ENCODE measurements around the gene PTK6.

Gene PTK6

GRCh38 chr20:63534427-63534830, 2.7 kb downstream of the PTK6 start:
- Histone ChIP-seq H3K9me3 (ENCODE audit: low read length) (no peaks in the 10 kb centered on the region), H3K9me2 (ENCODE audit: low read depth, low read length) (no peaks in the 10 kb centered on the region), H2AFZ (ENCODE audit: low read length) (no peak overlapping the region), H3K9ac (ENCODE audit: low read length) (no peak overlapping the region), H3K27me3 (ENCODE audit: insufficient read depth, low read length) (peaks cover 12% of the 10 kb centered on the region; the same call in 1 of the 2 replicates), H3F3A (ENCODE audit: insufficient read depth, low read length) (no peaks in the 10 kb centered on the region), H3K4me3 (ENCODE audit: low read depth, low read length, poor library complexity, severe bottlenecking) (no peak overlapping the region), H3K36me3 (ENCODE audit: insufficient read depth, low read length) (no peaks in the 10 kb centered on the region), H3K27ac (ENCODE audit: low read depth, low read length, poor library complexity, severe bottlenecking) (no peak overlapping the region), H4K20me1 (ENCODE audit: insufficient read depth, low read length) (no peaks in the 10 kb centered on the region), H3K4me1 (ENCODE audit: insufficient read depth, low read length, severe bottlenecking) (peaks cover 17% of the 10 kb centered on the region), H3K79me2 (ENCODE audit: insufficient read depth, low read length) (no peaks in the 10 kb centered on the region), H3K4me2 (ENCODE audit: low read length) (no peak overlapping the region)
- TF ChIP-seq CTCF (IDR thresholded peaks at IDR 0.05; ENCODE audit: low read length) (no peak), EZH2 (IDR thresholded peaks at IDR 0.05; ENCODE audit: borderline replicate concordance, low read length) (no peak)

- Histone ChIP-seq H3F3A (ENCODE audit: insufficient read depth, low read length) (no peaks in the 10 kb centered on the region), H3K9ac (ENCODE audit: low read length) (no peak overlapping the region), H3K79me2 (ENCODE audit: insufficient read depth, low read length) (no peaks in the 10 kb centered on the region), H3K27ac (ENCODE audit: low read depth, low read length, poor library complexity, severe bottlenecking) (no peak overlapping the region), H3K4me2 (ENCODE audit: low read length) (no peak overlapping the region), H3K36me3 (ENCODE audit: insufficient read depth, low read length) (no peaks in the 10 kb centered on the region), H2AFZ (ENCODE audit: low read length) (no peak overlapping the region), H3K4me3 (ENCODE audit: low read depth, low read length, poor library complexity, severe bottlenecking) (no peak overlapping the region), H3K4me1 (ENCODE audit: insufficient read depth, low read length, severe bottlenecking) (peaks cover 17% of the 10 kb centered on the region), H3K9me3 (ENCODE audit: low read length) (no peaks in the 10 kb centered on the region), H3K27me3 (ENCODE audit: insufficient read depth, low read length) (peaks cover 12% of the 10 kb centered on the region; the same call in 1 of the 2 replicates), H3K9me2 (ENCODE audit: low read depth, low read length) (no peaks in the 10 kb centered on the region), H4K20me1 (ENCODE audit: insufficient read depth, low read length) (no peaks in the 10 kb centered on the region)
- no peak for TF ChIP-seq CTCF (IDR thresholded peaks at IDR 0.05; ENCODE audit: low read length)
These were observed 3.2 kb downstream of the PTK6 start for GRCh38 chr20:63533871-63534393.

DNA sequence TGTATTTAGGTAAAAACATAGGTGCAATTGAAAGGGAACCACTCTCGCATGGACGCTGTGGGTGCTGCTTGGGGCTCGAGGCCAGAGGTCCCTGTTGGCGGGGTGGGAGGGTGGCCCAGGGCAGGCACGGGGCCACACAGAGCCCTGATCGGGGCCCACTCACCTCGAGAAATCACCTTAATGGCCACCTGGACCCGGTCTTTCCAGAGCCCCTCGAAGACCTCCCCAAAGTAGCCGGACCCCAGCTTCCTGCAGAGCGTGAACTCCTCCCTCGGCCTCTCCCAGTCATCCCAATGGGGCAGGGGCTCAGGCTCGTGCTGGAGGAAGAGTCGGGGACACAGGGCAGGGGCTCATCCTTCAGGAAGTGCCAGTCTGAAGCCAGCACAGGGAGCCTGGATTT, 3.8 kb downstream of the PTK6 start:
- H3K4me2 ChIP-seq (ENCODE audit: low read length), result no peak overlapping the region

More for the DNA sequence above, 3.8 kb downstream of the PTK6 start:
- Histone ChIP-seq H3K36me3 (ENCODE audit: insufficient read depth, low read length) (no peaks in the 10 kb centered on the region), H3K9ac (ENCODE audit: low read length) (no peak overlapping the region), H3K27me3 (ENCODE audit: insufficient read depth, low read length) (peaks cover 12% of the 10 kb centered on the region; the same call in 1 of the 2 replicates), H2AFZ (ENCODE audit: low read length) (no peak overlapping the region), H3K4me1 (ENCODE audit: insufficient read depth, low read length, severe bottlenecking) (peaks cover 17% of the 10 kb centered on the region), H3F3A (ENCODE audit: insufficient read depth, low read length) (no peaks in the 10 kb centered on the region), H3K79me2 (ENCODE audit: insufficient read depth, low read length) (no peaks in the 10 kb centered on the region), H3K27ac (ENCODE audit: low read depth, low read length, poor library complexity, severe bottlenecking) (no peak overlapping the region), H4K20me1 (ENCODE audit: insufficient read depth, low read length) (no peaks in the 10 kb centered on the region), H3K9me2 (ENCODE audit: low read depth, low read length) (no peaks in the 10 kb centered on the region), H3K9me3 (ENCODE audit: low read length) (no peaks in the 10 kb centered on the region), H3K4me3 (ENCODE audit: low read depth, low read length, poor library complexity, severe bottlenecking) (no peak overlapping the region)
- TF ChIP-seq EZH2 (IDR thresholded peaks at IDR 0.05; ENCODE audit: borderline replicate concordance, low read length) (no peak), CTCF (IDR thresholded peaks at IDR 0.05; ENCODE audit: low read length) (no peak)
